ENCODE results near the gene RFC5. TPM values are rescaled to one million over a fixed set of nuclear protein-coding genes. Genes with fewer than 3 reads are reported as not detected.
"Not testable (repeated sequence)": the region's sequence is repeated elsewhere in the genome, so short reads cannot be mapped to it uniquely, and the experiment has no call there.

The RFC5 gene
- total RNA-seq, 1 experiment from 2014 or later: 61.6 TPM

DNA sequence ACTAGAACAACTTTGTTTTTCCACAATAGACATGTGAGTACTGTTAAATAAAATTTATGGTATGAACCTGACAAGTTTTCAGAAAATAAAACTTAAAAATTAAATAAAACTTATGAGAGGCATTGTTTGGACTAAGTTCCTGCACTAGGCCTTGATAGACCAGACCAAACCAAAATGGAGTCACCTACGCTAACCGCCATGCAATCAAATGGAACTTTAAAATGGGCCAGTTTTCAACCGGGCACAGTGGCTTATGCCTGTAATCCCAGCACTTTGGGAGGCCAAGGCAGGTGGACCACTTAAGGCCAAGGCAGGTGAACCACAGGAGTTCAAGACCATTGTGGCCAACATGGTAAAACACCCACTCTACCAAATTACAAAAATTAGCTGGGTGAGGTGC lies 5.1 kb upstream of the RFC5 start:
- in situ Hi-C loops (cut with HindIII; ENCODE audit: low sequenced_read_pairs): no loop called here

DNA sequence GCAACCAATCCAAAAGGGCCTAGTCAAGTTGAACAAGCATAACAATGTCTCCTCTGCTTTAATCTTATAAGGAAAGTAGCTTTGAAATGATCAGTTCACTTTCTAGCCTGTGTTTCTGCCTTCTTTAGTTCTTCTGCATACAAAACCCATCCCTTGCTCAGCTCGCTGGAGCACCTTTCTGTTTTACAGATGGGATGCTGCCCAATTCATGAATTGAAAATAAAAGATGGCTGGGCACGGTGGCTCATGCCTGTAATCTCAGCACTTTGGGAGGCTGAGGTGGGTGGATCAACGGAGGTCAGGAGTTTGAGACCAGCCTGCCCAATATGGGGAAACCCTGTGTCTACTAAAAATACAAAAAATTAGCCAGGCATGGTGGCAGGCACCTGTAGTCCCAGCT lies 4.5 kb upstream of the RFC5 start:
- DNase-seq (ENCODE audit: low spot score): no peak
- in situ Hi-C loops (cut with HindIII; ENCODE audit: low sequenced_read_pairs): no loop called here

More for the DNA sequence above, 5.1 kb upstream of the RFC5 start:
- DNase-seq (ENCODE audit: low spot score): no peak

DNA sequence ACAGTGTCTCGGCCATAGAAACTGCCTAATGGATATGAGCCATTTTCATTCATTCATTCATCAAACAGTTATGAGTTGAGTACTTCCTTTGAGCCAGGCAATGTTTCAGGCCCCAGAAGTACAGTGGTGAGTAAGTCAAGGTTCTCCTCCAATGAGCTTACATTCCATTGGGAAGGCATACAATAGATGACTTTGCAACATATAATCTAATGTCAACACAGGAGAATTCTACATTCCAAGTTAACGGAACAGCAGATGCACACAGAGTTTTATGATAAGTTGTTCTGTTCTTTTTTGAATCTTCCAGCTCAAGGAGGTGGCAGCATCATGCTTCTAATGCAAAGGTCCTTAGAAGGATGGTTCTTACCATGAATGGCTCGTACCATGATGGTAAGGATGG lies 3.2 kb upstream of the RFC5 start:
- in situ Hi-C loops (cut with HindIII; ENCODE audit: low sequenced_read_pairs): no loop called here
- no peak for DNase-seq (ENCODE audit: low spot score)

DNA sequence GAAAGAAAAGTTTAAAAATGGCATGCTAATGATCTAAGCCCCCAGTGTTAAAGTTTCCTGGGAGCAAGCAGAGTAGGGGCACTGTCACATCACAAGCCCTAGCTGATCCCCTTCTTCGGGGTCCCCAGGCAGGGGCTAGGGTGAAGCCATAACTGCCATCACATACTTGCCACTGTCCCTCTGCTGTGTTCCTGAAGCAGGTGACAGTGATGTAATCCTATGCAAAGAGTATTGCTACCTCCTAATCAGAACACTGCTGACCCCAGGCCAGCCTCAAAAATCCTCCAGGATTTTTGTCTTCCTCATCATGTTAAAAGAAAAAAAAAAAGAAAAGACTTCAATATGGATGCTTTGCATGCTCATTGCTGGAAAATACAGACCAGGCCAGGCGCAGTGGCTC lies 1.2 kb upstream of the RFC5 start:
- in situ Hi-C loops (cut with HindIII; ENCODE audit: low sequenced_read_pairs): no loop called here
- no peak for DNase-seq (ENCODE audit: low spot score)

DNA sequence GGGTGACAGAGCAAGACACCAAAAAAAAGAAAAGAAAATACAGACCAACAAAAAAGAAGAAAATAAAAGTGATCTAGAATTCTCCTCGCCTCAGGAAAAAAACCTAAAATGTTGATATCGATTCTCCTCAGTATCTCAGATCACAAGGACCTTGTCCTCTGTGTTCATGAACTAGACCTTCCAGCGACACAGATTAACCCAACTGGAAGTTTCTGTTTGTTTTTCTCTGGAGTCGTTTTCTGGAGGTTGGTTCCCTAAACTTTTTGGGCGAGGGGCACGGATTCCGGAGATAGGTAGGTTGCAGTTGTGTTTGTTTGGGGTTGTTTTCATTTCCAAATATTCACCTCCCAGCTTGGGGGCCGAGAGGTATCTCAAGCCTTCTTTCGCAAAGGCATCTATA lies 559 bp upstream of the RFC5 start:
- in situ Hi-C loops (cut with HindIII; ENCODE audit: low sequenced_read_pairs): no loop called here
- DNase-seq (ENCODE audit: low spot score): no peak

DNA sequence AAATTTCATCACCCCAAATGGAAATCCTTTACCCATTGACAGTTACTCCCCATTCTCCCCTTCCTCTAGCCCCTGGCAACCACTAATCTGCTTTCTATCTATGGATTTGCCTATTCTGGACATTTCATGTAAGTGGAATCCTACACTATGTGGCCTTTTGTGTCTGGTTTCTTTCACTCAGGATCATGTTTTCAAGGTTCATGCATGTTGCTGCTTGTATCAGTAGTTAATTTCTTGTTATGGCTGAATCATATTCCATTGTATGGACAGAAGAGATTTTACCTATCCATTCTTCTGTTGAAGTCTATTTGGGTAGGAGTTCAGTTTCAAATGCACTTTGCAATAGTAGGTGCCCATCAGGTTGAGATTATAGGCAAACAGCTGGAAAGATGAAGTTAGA lies 1.4 kb downstream of the RFC5 start:
- in situ Hi-C loops (cut with HindIII; ENCODE audit: low sequenced_read_pairs): no loop called here
- DNase-seq (ENCODE audit: low spot score): no peak

DNA sequence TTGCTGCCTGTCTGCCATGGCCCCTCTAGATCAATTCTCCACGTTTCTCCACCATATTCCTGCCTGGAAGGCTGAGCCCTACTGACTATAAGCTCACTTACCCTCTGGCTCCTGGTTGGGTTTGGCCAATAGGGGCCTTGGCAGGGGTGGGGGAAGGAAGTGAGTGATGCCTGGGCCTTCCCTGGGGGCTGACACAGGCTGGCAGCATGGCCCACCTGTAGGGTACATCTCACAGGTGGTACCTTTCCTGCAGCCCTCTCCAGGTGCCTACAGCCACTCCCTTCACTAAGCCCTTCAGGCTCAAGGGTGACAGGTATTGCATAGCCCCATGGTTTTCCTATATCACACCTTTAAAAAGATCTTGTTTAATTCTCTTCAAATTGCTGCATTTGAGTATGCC lies 3.5 kb downstream of the RFC5 start:
- DNase-seq (ENCODE audit: low spot score): no peak
- in situ Hi-C loops (cut with HindIII; ENCODE audit: low sequenced_read_pairs): no loop called here

DNA sequence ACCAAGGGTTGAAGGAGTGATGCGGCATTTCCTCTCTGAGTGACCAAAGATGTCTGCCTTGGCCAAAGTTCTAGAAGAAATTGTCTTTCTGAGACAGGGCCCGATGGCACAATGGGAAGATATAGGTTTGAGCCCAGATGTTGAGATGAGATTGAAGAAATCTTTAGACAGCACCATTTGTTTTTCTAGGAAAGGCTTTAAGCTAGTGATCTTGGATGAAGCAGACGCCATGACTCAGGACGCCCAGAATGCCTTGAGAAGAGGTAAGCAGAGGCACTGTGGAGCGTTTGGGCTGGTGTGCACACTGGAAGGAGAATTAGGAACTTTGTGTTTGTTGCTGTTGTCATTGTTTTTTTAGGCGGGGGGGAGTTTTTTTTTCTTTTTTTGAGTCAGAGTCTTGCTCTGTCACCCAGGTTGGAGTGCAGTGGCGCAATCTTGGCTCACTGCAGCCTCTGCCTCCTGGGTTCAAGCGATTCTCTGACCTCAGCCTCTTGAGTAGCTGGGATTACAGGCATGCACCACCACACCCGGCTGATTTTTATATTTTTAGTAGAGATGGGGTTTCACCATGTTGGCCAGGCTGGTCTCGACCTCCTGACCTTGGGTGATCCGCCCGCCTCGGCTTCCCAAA lies 5.7 kb downstream of the RFC5 start:
- in situ Hi-C loops (cut with HindIII; ENCODE audit: low sequenced_read_pairs): not testable (repeated sequence)

DNA sequence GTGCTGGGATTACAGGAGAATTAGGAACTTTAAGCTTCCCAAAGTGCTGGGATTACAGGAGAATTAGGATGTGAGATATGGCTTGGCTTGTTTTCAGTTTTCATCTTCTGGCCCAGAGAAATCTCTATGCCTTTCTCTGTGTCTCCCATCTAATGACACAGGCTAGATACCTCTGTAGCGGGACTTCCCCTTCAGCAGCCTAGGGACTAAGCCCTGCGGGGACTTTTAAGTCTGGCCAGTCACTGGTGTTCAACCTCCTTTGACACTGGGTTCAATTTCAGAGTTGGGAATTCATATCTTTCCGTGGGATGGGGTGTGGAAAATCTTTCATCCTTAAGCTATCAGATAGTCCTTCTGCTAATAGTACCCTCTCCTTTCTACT lies 6.2 kb downstream of the RFC5 start:
- in situ Hi-C loops (cut with HindIII; ENCODE audit: low sequenced_read_pairs): no loop called here
- no peak for DNase-seq (ENCODE audit: low spot score)

More for the DNA sequence above, 5.7 kb downstream of the RFC5 start:
- not testable (repeated sequence) for DNase-seq (ENCODE audit: low spot score)

DNA sequence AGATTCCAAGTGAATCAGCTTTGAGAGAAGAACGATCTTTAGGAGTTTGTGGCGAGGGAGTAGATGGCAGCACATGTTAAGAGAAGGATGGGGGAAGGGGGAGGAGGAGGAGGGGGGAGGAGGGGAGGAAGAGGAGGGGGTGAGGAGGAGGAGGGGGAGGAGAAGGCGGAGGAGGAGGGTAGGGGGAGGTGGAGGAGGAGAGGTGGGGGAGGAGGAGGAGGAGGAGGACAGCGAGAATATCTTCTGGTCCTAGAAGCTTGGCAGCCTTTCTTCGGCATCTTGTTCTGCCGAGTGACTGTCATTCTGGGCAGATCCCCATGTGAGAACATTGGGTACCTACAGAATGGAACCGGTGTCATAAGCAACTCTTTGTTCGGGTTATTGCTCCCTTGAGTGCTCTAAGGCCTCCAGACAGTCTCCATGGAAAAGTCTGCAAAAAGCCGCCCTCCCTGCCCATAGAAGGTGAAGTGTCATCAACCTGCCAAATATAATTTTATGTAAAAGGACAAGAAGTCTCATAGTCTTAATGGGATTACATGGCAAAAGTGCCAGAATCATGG lies 6.9 kb downstream of the RFC5 start:
- in situ Hi-C loops (cut with HindIII; ENCODE audit: low sequenced_read_pairs): no loop called here
- no peak for DNase-seq (ENCODE audit: low spot score)

DNA sequence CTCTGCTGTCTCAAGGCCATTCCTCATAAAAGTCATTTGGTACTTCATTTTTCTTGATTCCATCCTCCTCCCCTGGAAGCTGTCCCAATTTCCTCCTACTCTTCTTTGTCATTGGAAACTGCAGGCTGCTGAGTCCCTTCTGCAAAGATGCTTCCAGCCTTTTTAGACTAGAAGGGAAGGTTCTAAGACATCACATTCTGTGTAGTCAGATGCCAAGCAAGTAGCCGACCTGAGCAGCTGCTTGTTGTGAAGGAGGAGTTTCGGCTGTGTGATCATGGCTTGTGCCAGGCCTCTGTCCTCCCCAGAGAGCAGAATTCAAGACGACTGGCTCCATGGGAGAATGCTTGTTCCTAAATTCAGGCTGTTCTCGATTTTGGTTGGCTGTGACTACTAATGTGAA lies 8.7 kb downstream of the RFC5 start:
- in situ Hi-C loops (cut with HindIII; ENCODE audit: low sequenced_read_pairs): no loop called here
- no peak for DNase-seq (ENCODE audit: low spot score)

DNA sequence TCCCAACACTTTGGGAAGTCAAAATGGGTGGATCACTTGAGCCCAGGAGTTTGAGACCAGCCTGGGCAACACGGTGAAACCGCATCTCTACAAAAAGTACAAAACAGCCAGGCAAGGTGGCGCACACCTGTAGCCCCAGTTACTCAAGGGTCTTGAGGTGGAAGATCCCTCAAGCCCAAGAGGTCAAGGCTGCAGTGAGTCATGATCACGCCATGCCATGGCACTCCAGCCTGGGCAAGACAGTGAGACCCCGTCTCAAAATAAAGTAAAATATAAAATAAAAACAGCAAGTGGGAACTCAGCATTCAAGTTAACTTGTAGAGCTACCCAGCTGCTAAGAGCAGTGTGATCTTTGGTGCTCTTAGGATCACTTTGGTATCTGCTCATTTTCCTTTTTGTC lies 12.7 kb downstream of the RFC5 start:
- in situ Hi-C loops (cut with HindIII; ENCODE audit: low sequenced_read_pairs): no loop called here
- no peak for DNase-seq (ENCODE audit: low spot score)

DNA sequence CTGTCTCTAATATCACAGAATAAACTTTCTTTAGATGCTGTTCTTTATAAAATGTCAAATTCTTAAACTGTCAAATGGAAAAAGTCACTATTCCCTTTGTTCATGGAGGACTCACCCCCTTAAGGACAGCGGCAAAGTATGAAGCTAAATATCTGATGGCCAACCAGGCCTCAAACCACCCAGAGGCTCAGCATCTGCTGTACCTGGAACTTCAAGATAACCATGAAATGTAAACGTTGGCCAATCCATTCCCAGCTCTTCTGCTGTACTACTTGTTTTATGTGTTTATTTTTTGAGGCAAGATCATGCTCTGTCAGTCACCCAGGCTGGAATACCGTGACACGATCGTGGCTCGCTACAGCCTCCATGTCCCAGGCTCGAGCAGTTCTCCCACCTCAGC lies 15.7 kb downstream of the RFC5 start:
- DNase-seq (ENCODE audit: low spot score): no peak
- in situ Hi-C loops (cut with HindIII; ENCODE audit: low sequenced_read_pairs): loop anchor here (10.0 kb wide), 1 partner anchor 137 kb away; no protein-coding TSS in a partner anchor

DNA sequence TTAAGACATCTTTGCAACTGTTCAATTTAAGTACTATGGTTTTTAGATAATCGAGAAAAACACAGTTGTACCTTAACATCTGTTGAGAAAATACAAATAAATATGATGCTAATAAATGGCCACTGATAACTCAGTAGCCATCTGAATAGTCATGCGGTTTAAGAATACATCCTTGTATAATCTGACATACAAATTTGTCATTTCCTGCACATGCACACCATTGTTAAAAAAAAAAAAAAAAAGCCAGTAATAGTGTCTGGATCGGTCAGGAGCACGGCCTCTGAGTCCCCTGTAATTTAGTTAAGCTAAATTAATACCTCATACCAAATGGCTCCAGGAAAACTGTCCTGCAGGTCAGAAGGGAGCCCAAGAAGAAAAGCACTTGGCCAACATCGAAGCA lies 16.8 kb downstream of the RFC5 start:
- in situ Hi-C loops (cut with HindIII; ENCODE audit: low sequenced_read_pairs): loop anchor here (10.0 kb wide), 1 partner anchor 139 kb away; no protein-coding TSS in a partner anchor

DNA sequence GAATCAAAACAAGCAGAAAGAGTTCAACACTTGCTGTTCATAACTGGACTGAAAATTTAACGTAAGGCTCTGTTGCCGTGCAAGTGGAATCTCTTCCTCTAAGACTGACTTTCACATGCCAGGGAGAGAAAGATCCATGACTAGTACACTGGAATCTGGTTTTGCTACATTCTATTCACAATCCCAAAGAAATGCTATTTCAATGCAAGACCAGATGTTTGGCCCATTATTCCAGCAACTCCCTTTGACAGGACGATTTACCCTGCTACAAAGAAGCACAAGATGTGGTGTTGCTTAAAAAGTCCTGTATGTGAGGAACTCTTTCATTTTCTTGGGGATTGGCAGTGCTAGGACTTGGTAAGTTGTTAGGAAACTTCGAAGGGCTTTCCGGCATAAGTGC lies 17.4 kb downstream of the RFC5 start:
- in situ Hi-C loops (cut with HindIII; ENCODE audit: low sequenced_read_pairs): loop anchor here (10.0 kb wide), 1 partner anchor 139 kb away; no protein-coding TSS in a partner anchor

More for the DNA sequence above, 16.8 kb downstream of the RFC5 start:
- DNase-seq (ENCODE audit: low spot score): no peak

DNA sequence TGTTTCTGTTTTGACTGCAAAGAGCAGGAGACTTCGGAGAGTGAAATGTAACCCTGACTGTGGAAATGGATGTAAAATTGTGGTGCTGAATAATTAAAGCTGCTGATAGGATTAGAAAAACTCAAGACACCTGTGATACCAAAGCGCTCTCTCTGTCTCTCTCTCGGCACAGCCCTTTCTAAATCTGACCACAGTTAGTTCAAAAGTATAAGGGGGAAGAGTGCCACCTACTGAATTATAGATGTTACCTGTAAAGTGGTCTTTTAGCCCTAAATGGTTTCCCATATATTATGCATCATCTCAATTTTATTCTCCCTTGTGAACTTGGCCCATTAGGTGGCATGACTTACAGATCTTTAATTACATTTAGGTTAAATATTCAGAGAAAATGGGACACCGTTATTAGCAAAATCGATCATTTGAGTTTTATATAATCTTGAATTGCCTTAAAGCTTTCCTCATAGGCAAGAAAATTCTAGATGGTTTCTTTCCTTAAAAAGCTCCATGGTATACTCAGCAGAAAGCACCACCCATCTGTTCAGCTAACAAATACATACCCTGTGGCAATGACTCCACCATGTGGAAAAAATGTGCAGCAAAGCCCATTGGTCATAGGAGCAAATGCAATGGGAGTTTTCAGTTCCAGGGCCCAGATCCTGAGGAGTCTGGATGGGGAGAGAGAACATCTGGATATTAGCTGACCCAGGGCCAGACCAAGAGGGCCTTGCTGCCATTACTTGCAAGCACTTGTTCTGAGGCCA lies 18.1 kb downstream of the RFC5 start:
- peak; percentile 83 for DNase-seq (ENCODE audit: low spot score)
- in situ Hi-C loops (cut with HindIII; ENCODE audit: low sequenced_read_pairs): loop anchor here (10.0 kb wide), 1 partner anchor 140 kb away; no protein-coding TSS in a partner anchor

More for the DNA sequence above, 17.4 kb downstream of the RFC5 start:
- no peak for DNase-seq (ENCODE audit: low spot score)

DNA sequence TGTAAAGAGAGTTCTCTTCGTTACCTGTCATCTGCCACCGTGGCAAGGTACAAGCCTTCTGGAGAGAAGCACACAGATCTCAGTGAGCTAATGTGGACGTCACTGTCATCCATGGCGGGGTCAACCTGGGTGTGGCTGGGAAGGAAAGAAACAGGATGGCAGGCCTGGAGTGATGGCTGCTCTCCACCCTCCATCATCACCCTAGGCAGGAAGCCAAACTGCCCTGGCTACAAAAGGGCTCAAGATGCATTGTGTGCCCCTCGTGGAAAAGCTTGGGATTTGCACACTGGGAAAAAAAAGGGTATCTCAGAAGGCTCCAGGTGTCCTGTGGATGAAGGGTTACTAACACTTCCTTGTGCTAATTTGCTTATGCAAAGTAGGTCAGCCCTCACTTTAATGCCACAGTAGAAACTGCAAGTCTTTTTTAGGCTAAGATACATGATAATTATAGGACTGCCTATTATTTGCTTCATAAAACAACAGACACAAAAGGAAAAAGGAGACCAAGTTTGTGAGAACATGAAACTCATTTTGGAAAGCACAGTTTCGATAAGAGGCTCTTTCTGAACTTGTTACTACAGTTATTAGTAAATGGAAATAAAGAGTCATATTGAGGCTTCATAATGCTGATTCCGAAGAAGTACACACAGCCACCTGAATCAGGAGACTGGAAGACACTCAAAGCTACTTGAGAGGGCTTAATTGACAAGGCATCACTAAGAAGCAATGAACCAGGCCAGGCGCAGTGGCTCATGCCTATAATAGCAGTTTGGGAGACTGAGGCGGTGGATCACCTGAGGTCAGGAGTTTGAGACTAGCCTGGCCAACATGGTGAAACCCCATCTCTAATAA lies 18.9 kb downstream of the RFC5 start:
- in situ Hi-C loops (cut with HindIII; ENCODE audit: low sequenced_read_pairs): loop anchor here (10.0 kb wide), 1 partner anchor 141 kb away; no protein-coding TSS in a partner anchor

DNA sequence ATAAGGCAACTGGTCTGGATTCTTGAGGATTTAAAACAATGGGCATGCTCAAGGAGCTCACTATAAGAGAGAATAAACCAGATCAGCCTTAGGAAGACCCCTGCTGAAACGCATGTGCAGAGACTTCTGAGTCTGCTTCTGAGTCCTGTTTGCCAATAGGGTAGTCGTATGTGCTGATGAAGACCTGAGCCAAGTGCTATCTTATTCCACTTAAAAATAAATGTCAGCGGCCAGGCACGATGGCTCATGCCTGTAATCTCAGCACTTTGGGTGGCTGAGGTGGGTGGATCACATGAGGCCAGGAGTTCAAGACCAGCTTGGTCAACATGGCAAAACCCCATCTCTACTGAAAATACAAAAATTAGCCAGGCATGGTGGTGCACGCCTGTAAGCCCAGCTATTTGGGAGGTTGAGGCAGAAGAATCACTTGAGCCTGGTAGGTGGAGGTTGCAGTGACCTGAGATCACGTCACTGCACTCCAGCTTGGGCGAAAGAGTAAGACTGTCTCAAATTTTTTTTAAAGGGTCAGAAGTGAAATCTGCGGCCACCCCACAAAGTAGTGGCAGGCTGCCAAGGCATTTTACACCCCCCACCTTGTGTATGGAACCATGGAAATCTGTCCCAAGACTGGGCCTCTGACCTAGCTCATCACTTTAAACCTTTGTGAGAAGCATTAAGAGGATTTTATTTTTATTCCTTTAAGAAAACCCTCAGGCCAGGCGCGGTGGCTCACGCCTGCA lies 20.3 kb downstream of the RFC5 start:
- DNase-seq (ENCODE audit: low spot score): no peak
- in situ Hi-C loops (cut with HindIII; ENCODE audit: low sequenced_read_pairs): loop anchor here (10.0 kb wide), 1 partner anchor 142 kb away; no protein-coding TSS in a partner anchor

More for the DNA sequence above, 18.9 kb downstream of the RFC5 start:
- peak; percentile 75 for DNase-seq (ENCODE audit: low spot score)

DNA sequence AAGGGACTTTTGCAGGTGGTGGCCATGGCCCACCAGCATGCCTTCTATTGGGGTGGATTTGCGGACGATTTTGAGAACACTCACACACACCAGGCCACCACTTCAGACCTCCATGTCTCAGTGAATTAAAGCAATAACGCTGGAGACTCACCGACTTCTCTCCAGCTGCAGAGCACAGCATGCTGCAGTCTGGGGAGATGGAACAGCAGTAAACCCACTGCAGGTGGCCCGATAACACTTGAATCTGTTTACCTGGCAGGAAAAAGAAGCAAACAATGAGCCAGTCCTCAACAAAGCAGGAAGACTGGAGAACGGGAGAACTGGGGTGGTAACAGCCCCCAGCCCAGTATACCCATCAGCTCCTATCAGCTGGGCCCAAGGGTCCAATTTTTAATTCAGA lies 21.6 kb downstream of the RFC5 start:
- in situ Hi-C loops (cut with HindIII; ENCODE audit: low sequenced_read_pairs): loop anchor here (10.0 kb wide), 1 partner anchor 143 kb away; no protein-coding TSS in a partner anchor
- no peak for DNase-seq (ENCODE audit: low spot score)

All from G401 (cell line).